HL-60 (cell line): Measurements from ENCODE around the gene PPP1R7.

Source experiments
- CTCF ChIP-seq: IDR thresholded peaks from one replicate; pipeline ENCODE4 v1.5.1; 2011; ENCODE audit warnings: low read length, control low read depth, inconsistent platforms; ENCODE audit not compliant: insufficient read depth
- POLR2AphosphoS5 ChIP-seq: IDR thresholded peaks from 2 replicates; pipeline ENCODE4 v1.6.1; 2012; ENCODE audit warnings: low read depth
- REST ChIP-seq: IDR thresholded peaks from 2 replicates; pipeline ENCODE4 v1.6.1; 2012; ENCODE audit warnings: low read depth; ENCODE audit not compliant: insufficient replicate concordance
- SPI1 ChIP-seq: IDR thresholded peaks from 2 replicates; pipeline ENCODE4 v1.6.1; 2012; ENCODE audit warnings: low read depth, mild to moderate bottlenecking, borderline replicate concordance

- no peak for TF ChIP-seq CTCF
- TF ChIP-seq REST: no peak
- TF ChIP-seq SPI1: no peak
- no peak for TF ChIP-seq POLR2AphosphoS5
These were observed 54.2 kb downstream of the PPP1R7 start for GRCh38 chr2:241204490-241204889.
